ENCODE results near the gene TEX101.
"Not testable (repeated sequence)": the region's sequence is repeated elsewhere in the genome, so short reads cannot be mapped to it uniquely, and the experiment has no call there.

DNA sequence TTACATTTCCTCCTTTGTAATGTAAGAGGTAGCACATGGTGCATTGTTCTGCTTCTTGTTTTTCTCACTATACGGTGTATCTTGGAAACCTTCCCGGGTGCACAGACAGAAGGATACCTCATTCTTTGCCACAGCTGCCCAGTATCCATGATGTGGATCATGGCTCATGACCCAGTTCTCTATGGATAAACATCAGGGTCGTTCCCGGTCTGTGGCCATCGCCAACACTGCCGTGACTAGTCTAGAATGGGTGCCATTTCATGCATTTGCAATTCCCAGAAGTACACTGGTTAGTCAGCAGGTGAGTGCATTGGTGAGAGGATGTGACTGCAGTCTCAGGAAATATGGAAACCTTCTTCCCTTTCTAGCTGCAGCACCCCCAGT lies 23.1 kb upstream of the TEX101 start:
- TF ChIP-seq, protein P1, sequence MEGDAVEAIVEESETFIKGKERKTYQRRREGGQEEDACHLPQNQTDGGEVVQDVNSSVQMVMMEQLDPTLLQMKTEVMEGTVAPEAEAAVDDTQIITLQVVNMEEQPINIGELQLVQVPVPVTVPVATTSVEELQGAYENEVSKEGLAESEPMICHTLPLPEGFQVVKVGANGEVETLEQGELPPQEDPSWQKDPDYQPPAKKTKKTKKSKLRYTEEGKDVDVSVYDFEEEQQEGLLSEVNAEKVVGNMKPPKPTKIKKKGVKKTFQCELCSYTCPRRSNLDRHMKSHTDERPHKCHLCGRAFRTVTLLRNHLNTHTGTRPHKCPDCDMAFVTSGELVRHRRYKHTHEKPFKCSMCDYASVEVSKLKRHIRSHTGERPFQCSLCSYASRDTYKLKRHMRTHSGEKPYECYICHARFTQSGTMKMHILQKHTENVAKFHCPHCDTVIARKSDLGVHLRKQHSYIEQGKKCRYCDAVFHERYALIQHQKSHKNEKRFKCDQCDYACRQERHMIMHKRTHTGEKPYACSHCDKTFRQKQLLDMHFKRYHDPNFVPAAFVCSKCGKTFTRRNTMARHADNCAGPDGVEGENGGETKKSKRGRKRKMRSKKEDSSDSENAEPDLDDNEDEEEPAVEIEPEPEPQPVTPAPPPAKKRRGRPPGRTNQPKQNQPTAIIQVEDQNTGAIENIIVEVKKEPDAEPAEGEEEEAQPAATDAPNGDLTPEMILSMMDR (IDR thresholded peaks at IDR 0.05): not testable (repeated sequence)
- not testable (repeated sequence) for TF ChIP-seq POLR2AphosphoS5, POLR2A (IDR thresholded peaks at IDR 0.05)
